ENCODE data around the gene FNDC1.

FNDC1 gene

GRCh38 chr6:159309723-159310122 lies 140.5 kb downstream of the FNDC1 start:
- DNase-seq = no peak

- no peak for DNase-seq
Observed at GRCh38 chr6:159311618-159312017, 142.4 kb downstream of the FNDC1 start.

- DNase-seq = no peak
Observed at GRCh38 chr6:159312206-159312605, 143.0 kb downstream of the FNDC1 start.

- DNase-seq = no peak
Observed at GRCh38 chr6:159313018-159313417, 143.8 kb downstream of the FNDC1 start.

DNA sequence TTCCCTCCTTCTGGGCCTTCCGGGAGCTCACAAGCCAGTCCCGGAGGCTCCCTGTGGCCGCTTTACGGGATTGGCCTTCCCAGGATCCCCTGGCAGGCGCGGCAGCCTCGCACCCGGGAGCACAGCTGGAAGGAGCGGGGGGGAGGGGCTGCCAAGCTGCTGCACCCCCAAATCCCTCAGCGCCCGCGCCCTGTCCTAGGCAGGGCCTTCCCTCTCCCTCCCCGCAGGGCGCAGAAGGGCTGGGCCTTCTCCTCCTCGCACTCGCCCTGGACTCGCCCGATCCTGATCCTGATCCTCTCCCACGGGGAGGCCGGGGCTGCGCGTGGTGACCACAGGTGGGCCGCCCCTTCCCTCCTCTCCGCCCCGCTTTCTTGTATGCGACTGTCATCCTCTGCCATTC lies 146.4 kb downstream of the FNDC1 start:
- no peak for DNase-seq

DNA sequence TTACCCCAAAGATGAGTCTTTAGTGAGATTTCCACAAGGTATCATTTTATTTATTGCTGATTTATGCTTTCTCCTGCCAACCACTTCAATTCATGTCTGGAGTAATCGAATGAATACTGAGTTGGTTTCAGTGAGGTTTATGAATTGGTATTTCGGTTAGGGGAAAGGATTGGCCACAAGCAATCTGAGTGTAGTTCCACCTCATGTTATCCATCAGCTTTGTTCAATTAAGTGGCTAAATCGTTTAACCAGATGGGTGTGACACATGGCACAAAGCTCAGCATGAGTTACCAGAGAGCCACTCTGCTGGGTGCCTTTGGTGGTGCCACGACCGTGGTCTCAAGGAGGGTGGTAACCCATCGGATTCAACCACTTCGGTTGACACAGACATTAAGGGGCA lies 148.2 kb downstream of the FNDC1 start:
- no peak for DNase-seq

GRCh38 chr6:159321267-159321666 lies 152.1 kb downstream of the FNDC1 start:
- DNase-seq = no peak

Measured in DMS79 (cell line).